ENCODE data around the gene CAPZB. TPM values are rescaled to one million over a fixed set of nuclear protein-coding genes. Genes with fewer than 3 reads are reported as not detected.

CAPZB gene
- total RNA-seq, 1 experiment from 2014 or later = 99.7 TPM

DNA sequence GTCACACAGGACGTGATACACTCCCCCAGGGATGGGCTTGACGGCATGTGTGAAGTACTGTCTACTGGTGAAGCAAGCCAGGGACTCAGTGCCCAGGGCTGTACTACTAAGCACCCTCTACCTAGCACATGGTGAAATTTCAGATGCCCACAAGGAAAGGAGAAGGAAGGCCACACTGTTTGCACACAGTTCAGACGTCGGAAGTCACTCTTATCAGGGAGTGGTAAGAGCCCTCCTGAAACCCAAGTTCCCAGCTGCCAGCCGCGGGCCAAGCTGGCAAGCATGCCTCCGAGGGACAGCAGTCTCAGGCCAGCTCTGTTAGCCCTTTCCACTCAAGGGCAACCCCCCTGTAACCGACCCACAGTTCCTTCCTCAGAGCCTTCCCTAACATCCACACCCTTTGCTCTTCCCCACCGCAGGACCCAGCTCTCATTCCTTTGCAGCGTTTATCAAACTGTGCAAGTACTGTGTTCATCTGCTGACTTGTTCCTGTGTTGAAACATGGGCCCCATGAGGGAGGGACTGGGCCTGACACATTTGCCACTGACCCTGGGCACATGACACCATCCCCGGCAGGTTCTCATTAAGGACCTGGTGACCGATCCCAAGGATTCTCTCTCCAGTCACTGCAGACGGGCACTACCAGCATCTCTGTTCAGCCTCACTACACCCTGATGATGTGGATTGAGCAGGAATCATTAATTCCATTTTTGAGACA is 114.7 kb downstream of the CAPZB start:
- Histone ChIP-seq H3K27ac (no peak overlapping the region), H3K4me3 (no peak overlapping the region), H3K4me1 (no peaks in the 10 kb centered on the region), H3K27me3 (no peaks in the 10 kb centered on the region), H3K36me3 (no peaks in the 10 kb centered on the region), H3K9me3 (replicated peaks) (no peaks in the 10 kb centered on the region)
- no peak for DNase-seq

DNA sequence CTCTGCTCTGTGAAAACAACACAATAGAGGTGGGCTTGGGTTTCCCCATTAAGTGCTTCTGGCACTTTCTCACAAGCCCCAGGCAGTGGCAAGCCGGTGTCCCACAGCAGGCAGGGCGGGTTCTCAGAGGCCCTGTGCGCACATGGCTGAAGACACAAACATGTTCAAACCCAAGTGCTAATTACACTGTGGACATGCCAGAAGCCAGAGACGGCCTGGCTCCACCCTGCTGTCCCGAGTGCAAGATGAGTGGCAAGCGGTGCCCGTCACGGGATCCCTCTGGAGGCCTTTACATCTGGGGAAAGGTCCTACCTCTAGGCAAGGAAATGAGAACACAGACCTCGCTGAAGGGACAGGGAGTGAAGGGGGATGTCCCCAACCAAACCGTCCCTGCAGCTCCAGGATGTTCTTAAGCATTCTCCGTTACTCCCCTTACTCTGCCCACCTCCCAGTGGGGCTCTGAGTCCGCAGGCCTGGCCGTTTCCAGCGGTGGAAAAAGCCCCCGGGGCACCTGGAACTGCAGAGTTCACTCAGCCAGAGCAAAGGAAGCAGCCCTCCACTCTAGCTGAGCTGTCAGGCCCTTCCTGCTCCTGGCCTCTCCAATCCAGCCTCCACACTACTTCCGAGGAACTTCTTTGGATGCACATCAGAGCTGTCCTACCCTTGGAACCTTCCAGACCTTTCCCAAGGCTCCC is 115.8 kb downstream of the CAPZB start:
- peaks cover 3% of the 10 kb centered on the region; the same call in 1 of the 2 replicates for H3K36me3 ChIP-seq
- no peak overlapping the region for H3K27ac ChIP-seq
- DNase-seq = no peak
- H3K27me3 ChIP-seq = no peaks in the 10 kb centered on the region
- no peak overlapping the region for H3K4me3 ChIP-seq
- H3K9me3 ChIP-seq (replicated peaks) = no peaks in the 10 kb centered on the region
- no peaks in the 10 kb centered on the region for H3K4me1 ChIP-seq

DNA sequence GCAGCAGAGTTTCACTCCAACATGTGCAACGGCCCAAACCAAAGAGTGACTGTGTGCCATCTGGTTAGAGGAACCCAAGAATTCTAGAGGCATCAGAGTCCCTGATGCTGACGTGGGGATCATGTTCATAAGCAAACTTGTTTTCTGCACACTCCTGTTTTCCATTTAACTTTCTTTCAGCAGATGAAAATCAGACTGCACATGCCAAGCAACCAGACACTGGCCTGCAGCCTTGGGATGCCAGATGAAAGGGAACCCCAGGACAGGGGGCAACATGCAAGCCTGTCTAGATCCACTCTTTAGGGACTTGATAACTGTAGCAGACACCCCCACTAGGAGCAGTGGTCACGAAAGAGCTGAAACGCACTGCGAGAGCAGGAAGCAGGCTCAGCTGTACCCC is 116.4 kb downstream of the CAPZB start:
- Histone ChIP-seq H3K27me3 (no peaks in the 10 kb centered on the region), H3K4me1 (no peaks in the 10 kb centered on the region), H3K36me3 (peaks cover 3% of the 10 kb centered on the region; the same call in 1 of the 2 replicates), H3K4me3 (no peak overlapping the region), H3K27ac (no peak overlapping the region), H3K9me3 (replicated peaks) (no peaks in the 10 kb centered on the region)
- DNase-seq = no peak

DNA sequence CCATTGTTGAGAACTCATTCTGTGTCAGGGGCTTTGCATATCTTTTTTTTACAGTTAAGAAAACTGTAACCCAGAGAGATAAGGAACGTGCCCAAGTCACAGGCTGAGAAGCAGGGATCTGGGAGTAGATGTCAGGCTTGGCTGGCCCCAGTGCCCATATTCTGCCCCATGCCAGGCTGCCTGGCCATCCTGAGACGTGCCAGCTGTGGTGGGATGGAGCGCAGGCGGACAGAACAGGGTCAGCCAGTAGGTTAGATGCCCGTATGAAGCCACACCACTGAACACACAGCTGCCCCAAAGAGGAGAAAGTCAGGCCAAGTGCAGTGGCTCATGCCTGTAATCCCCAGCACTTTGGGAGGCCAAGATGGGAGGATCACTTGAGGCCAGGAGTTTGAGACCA is 117.3 kb downstream of the CAPZB start:
- H3K9me3 ChIP-seq (replicated peaks) = no peaks in the 10 kb centered on the region
- H3K4me3 ChIP-seq = no peak overlapping the region
- peaks cover 3% of the 10 kb centered on the region; the same call in 1 of the 2 replicates for H3K36me3 ChIP-seq
- H3K27ac ChIP-seq = no peak overlapping the region
- H3K4me1 ChIP-seq = no peaks in the 10 kb centered on the region
- DNase-seq = no peak
- no peaks in the 10 kb centered on the region for H3K27me3 ChIP-seq

DNA sequence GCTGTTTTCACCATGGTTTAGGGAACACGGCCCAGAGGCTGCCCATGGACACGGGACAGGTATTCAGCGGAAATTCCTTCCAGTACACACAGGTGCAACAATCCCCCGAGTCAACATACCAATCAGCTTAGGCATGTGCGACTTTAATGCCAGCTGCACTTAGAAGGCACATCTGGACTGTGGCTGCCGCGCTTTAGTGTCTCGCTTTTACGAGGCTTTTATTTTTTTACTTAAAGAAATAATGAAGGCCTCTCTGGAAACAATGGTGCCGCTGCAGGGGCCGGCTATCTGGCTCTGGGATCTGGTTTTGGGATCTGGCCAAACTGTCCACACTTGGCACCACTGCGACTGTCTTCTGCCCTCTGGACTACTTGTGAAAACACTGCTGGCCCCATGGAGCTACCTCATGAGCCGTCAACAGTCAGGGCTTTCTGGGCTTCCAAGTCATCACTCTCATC is 117.7 kb downstream of the CAPZB start:
- Histone ChIP-seq H3K36me3 (peaks cover 3% of the 10 kb centered on the region; the same call in 1 of the 2 replicates), H3K27ac (no peak overlapping the region), H3K4me1 (no peaks in the 10 kb centered on the region), H3K4me3 (no peak overlapping the region), H3K27me3 (no peaks in the 10 kb centered on the region), H3K9me3 (replicated peaks) (no peaks in the 10 kb centered on the region)
- no peak for DNase-seq

DNA sequence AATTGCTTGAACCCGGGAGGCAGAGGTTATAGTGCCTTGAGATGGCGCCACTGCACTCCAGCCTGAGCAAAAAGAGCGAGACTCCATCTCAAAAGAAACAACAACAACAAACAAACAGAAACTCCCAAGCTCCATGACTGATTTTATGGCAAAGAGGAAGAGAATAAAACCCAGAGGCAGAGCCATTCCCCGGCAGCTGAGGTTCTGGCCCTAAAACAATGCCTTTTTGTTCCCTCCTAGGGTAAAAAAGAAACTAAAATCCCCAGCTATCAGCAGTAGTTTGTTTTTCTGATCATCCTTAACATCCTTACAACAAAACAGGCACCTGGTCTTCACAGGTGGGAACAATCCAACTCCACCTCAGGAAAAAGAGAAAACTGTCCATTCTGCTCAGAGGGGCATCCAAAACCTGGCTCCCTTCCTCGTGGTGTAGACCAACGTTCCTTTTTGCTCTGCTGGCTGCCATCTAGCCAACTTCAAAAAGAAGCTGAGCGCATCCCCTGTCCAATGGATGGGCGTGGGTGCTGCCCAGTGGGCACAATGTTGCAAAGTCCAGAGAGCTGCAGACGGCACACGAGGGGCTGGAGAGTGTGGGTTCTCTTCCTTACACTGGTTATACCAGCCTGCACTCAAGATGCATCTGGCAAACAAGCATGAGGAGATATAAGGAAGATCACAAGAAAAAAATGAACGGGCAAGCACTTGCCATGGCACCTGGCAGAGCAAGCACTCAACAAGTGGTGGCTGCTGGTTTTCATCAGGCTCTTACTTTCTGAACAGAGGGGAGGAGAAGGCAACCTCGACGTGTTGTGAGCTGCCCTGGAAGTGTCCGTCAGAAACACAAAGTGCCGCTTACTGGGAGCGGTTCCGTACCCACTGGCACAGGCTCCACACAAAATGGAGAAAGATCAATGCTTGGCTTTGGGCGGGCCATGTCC is 118.5 kb downstream of the CAPZB start:
- no peaks in the 10 kb centered on the region for H3K27me3 ChIP-seq
- no peak for DNase-seq
- H3K36me3 ChIP-seq = peaks cover 3% of the 10 kb centered on the region; the same call in 1 of the 2 replicates
- H3K27ac ChIP-seq = no peak overlapping the region
- H3K4me3 ChIP-seq = no peak overlapping the region
- no peaks in the 10 kb centered on the region for H3K9me3 ChIP-seq (replicated peaks)
- H3K4me1 ChIP-seq = no peaks in the 10 kb centered on the region

DNA sequence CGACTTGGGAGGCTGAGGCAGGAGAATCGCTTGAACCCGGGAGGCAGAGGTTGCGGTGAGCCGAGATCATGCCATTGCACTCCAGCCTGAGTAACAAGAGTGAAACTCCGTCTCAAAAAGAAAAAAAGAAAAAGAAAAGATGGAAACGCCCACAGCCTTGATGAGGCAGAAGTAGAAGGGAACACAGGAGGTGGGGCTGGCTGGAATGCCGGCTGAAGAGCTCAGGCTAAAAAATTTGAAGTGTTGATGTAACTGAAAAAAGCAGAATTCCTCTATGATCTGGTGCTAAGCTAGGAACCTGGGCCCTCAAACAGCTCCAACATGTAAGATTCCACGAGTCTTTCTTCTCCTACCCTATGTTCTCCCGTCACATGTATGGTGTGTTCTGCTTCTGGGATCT is 119.6 kb downstream of the CAPZB start:
- no peak for DNase-seq
- no peak overlapping the region for H3K27ac ChIP-seq
- H3K36me3 ChIP-seq = peaks cover 3% of the 10 kb centered on the region; the same call in 1 of the 2 replicates
- no peaks in the 10 kb centered on the region for H3K9me3 ChIP-seq (replicated peaks)
- no peaks in the 10 kb centered on the region for H3K27me3 ChIP-seq
- H3K4me3 ChIP-seq = no peak overlapping the region
- H3K4me1 ChIP-seq = no peaks in the 10 kb centered on the region

DNA sequence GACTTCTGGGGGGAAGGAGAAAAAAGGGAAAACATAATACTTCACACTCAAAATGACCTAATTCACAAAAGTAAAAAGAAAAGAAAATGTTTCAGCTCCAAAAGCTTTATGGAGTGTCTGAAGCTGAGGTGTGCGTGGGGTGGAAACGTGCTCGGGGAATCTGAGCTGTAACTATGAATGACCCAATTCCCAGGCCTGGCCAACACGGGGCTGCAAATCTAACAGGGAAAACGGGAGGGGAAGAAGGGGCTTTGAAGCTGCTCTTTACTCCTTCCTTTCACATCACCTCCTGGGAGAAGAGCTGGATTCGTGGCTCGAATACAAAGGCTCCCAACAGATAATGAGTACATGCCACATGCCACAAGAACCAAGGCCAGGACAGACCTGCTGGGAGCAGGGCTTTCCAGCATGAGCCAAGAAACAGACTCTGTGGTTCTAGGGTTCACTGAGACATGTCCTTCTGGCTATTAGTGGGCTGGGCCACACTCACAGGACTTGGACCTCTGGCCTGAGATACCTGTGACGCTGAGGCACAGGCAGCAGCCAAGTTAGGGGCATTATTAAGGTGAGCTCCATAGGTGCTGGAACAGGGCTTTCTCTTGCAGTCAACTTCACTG is 121.7 kb downstream of the CAPZB start:
- Histone ChIP-seq H3K4me1 (no peaks in the 10 kb centered on the region), H3K36me3 (peaks cover 3% of the 10 kb centered on the region; the same call in 1 of the 2 replicates), H3K27ac (no peak overlapping the region), H3K27me3 (no peaks in the 10 kb centered on the region), H3K4me3 (no peak overlapping the region), H3K9me3 (replicated peaks) (no peaks in the 10 kb centered on the region)
- DNase-seq = no peak

DNA sequence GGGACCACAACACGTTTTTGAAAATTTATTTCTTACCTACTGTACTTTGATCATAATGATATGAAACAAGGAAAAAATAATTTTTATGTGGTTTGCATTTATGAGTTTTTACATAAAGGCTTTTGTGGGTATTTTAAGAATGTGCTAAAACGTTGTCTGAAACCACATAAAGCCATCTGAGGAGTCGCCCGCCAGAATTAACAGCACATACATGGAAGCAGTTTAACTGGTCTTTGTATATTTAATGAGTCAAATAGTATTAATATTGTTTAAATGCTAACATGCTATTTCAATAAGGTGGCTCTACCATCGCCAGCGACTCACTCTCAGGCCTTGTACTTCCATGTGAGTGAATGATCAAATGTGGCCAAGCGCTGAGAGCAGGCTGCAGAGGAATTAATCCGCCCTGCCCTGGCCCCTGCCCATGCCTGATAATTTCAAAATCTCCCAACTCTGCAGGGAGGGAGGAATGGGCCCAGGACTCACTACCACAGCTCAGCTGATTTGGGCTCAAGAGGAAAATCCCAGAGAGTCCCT is 123.7 kb downstream of the CAPZB start:
- Histone ChIP-seq H3K27ac (no peak overlapping the region), H3K4me3 (no peak overlapping the region), H3K27me3 (no peaks in the 10 kb centered on the region), H3K36me3 (peaks cover 3% of the 10 kb centered on the region; the same call in 1 of the 2 replicates), H3K4me1 (no peaks in the 10 kb centered on the region), H3K9me3 (replicated peaks) (no peaks in the 10 kb centered on the region)
- no peak for DNase-seq

DNA sequence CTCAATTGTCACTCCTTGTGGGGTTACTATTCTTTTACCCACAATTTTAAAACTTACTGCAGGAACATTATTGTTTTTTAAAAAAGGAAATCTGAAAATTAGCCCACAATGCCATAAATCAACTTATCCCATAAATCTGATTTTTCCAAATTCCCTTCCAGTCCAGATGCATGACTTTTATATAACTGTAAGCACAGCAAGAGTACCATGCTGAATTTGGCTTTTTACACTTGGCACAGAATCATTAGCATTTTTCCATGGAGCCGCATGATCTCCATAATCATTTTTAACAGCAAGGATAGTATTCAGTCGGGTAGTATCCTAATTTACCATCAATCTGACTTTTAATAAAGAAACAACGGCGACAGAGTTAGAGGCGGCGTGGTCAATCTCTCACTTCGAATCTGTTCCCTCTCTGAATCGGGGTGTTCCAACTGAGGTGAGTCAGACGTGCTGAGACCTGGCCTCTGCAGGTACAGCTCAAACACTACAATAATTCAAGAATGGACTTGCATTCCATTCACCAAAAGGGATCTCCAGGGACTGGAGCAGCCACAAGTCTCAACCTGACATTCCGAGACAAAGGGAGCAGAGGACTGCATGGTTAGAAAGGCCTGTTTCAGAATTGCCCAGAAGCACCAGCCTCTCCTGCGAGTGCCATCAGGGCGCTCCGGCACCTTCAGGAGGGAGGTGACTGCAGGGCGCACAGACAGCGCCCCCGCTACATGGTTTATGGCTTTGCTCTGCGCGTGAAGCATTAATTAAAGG is 124.3 kb downstream of the CAPZB start:
- Histone ChIP-seq H3K27ac (no peak overlapping the region), H3K27me3 (no peaks in the 10 kb centered on the region)

DNA sequence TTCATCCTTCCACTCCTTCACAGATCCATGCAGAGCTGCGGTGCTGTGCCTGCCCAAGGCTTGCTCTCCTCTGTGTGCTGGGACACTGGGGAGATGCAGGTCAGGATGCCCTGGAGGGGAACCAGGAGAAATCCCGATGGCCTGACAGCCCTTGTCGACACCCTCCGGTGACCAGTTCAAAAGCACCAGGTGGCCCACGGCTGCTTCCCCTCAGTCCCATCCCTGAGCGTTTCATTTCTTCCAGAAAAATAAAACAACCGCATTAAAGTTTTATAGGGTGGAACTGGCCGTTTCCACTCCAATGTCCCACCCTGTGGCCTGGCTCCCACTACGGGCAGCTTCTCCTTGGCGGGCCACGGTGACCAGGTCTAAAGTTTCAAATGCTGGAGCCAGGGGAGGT is 124.9 kb downstream of the CAPZB start:
- Histone ChIP-seq H3K27me3 (no peaks in the 10 kb centered on the region), H3K36me3 (peaks cover 9% of the 10 kb centered on the region), H3K4me3 (no peak overlapping the region), H3K27ac (no peak overlapping the region), H3K9me3 (replicated peaks) (no peaks in the 10 kb centered on the region), H3K4me1 (no peaks in the 10 kb centered on the region)
- DNase-seq = no peak

More for the DNA sequence above, 124.3 kb downstream of the CAPZB start:
- Histone ChIP-seq H3K4me1 (no peaks in the 10 kb centered on the region), H3K9me3 (replicated peaks) (no peaks in the 10 kb centered on the region), H3K4me3 (no peak overlapping the region), H3K36me3 (peaks cover 3% of the 10 kb centered on the region; the same call in 1 of the 2 replicates)
- no peak for DNase-seq

DNA sequence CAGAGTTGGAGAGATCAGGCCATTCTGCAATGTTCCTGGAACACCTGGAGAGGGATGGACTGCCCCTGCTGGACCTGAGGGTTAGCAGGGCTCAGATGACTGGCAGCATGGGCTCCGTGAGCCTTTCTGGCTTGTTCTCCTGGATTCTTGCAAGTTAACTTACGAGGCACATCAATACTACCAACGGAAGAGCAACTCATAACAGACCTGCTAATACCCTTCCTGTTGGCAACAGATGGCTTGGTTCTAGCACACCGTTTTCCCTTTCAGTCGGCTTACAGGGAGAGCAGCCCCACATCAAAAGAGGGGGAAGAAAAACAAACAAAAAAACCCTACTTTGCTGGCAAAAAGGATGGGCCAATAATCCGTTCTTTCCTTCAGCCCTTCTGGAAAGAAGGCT is 125.3 kb downstream of the CAPZB start:
- Histone ChIP-seq H3K36me3 (peaks cover 8% of the 10 kb centered on the region), H3K27ac (no peak overlapping the region), H3K27me3 (no peaks in the 10 kb centered on the region), H3K4me1 (no peaks in the 10 kb centered on the region), H3K9me3 (replicated peaks) (no peaks in the 10 kb centered on the region), H3K4me3 (no peak overlapping the region)
- no peak for DNase-seq

DNA sequence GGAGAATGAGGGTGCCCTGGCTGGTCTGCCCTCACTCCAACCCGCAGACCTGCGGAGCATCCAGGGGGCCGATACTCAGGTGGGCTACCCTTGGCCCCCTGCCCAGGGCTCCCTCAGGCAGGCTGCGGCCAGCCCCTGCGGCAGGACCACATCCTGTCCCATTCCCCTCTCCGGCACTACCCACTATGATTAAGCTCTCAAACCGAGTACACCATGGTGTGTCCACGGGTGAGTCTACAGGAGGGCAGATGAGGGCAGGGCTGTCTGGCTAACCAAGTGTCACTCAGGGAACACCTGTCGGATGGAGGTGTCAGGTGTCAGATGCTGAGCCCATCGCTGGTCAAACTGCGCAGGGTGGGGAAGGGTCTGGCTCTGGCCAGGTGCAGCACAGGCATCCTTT is 126.0 kb downstream of the CAPZB start:
- no peak overlapping the region for H3K27ac ChIP-seq
- DNase-seq = no peak
- H3K4me1 ChIP-seq = no peaks in the 10 kb centered on the region
- H3K36me3 ChIP-seq = peaks cover 7% of the 10 kb centered on the region
- H3K27me3 ChIP-seq = no peaks in the 10 kb centered on the region
- H3K9me3 ChIP-seq (replicated peaks) = no peaks in the 10 kb centered on the region
- H3K4me3 ChIP-seq = no peak overlapping the region
